OCI-LY1 (cell line): ENCODE measurements around the gene GBA2.

Experiments
- H2AFZ ChIP-seq: fragments of 200-600 bp; sonication (generic), shearing (Covaris generic); 2 replicates; pipeline ENCODE4 v1.6.0; 2014; ENCODE audit warnings: antibody characterized with exemption, mild to moderate bottlenecking, low read length
- H3F3A ChIP-seq: fragments of 200-600 bp; sonication (generic), shearing (Covaris generic); 2 replicates; pipeline ENCODE4 v1.6.0; 2014; ENCODE audit warnings: mild to moderate bottlenecking, antibody characterized with exemption, low read length, moderate library complexity; ENCODE audit not compliant: insufficient read depth
- H3K27ac ChIP-seq: fragments of 200-600 bp; sonication (generic); 2 replicates; pipeline ENCODE4 v1.5.1; 2014; ENCODE audit warnings: low read length, mixed run types, mild to moderate bottlenecking, low read depth; ENCODE audit not compliant: poor library complexity, severe bottlenecking
- H3K27me3 ChIP-seq: fragments of 200-600 bp; sonication (generic); 2 replicates; pipeline ENCODE4 v1.6.0; 2014; ENCODE audit warnings: antibody characterized with exemption, mild to moderate bottlenecking, low read length, moderate library complexity; ENCODE audit not compliant: insufficient read depth
- H3K36me3 ChIP-seq: fragments of 200-600 bp; sonication (generic); 2 replicates; pipeline ENCODE4 v1.6.1; 2014; ENCODE audit warnings: mild to moderate bottlenecking, antibody characterized with exemption, low read length, moderate library complexity, mixed read lengths; ENCODE audit not compliant: insufficient read depth
- H3K4me1 ChIP-seq: fragments of 200-600 bp; sonication (generic); 2 replicates; pipeline ENCODE4 v1.5.1; 2014; ENCODE audit warnings: mild to moderate bottlenecking, low read length, moderate library complexity; ENCODE audit not compliant: insufficient read depth, severe bottlenecking
- H3K4me2 ChIP-seq: fragments of 200-600 bp; sonication (generic), shearing (Covaris generic); 2 replicates; pipeline ENCODE4 v1.6.1; 2014; ENCODE audit warnings: low read length
- H3K4me3 ChIP-seq: fragments of 200-600 bp; sonication (generic); 2 replicates; pipeline ENCODE4 v1.5.1; 2014; ENCODE audit warnings: low read length, low read depth, mild to moderate bottlenecking, mixed read lengths; ENCODE audit not compliant: poor library complexity, severe bottlenecking
- H3K79me2 ChIP-seq: fragments of 200-600 bp; shearing (Covaris generic); 2 replicates; pipeline ENCODE4 v1.6.1; 2016; ENCODE audit warnings: mixed run types, low read length, mixed read lengths; ENCODE audit not compliant: insufficient read depth
- H3K9ac ChIP-seq: fragments of 200-600 bp; sonication (generic), shearing (Covaris generic); 2 replicates; pipeline ENCODE4 v1.6.1; 2014; ENCODE audit warnings: mild to moderate bottlenecking, low read length, mixed read lengths
- H3K9me2 ChIP-seq: fragments of 200-600 bp; sonication (generic), shearing (Covaris generic); 2 replicates; pipeline ENCODE4 v1.6.1; 2014; ENCODE audit warnings: low read depth, mild to moderate bottlenecking, low read length, mixed read lengths
- H3K9me3 ChIP-seq: fragments of 200-600 bp; shearing (Covaris generic); 2 replicates; pipeline ENCODE4 v1.6.1; 2014; ENCODE audit warnings: low read length, mixed read lengths
- H4K20me1 ChIP-seq: fragments of 200-600 bp; sonication (generic), shearing (Covaris generic); 2 replicates; pipeline ENCODE4 v1.6.0; 2016; ENCODE audit warnings: mild to moderate bottlenecking, low read length; ENCODE audit not compliant: insufficient read depth
- CTCF ChIP-seq: fragments of 200-600 bp; sonication (generic), shearing (Covaris generic); IDR thresholded peaks from 2 replicates; pipeline ENCODE4 v1.5.1; 2017; ENCODE audit warnings: mild to moderate bottlenecking, antibody characterized with exemption, low read length, moderate library complexity, mixed read lengths
- EZH2 ChIP-seq: fragments of 200-600 bp; sonication (generic), shearing (Covaris generic); IDR thresholded peaks from 2 replicates; pipeline ENCODE4 v1.8.0; 2017; ENCODE audit warnings: borderline replicate concordance, mixed run types, mild to moderate bottlenecking, antibody characterized with exemption, low read length, moderate library complexity, mixed read lengths

GBA2 gene

GRCh38 chr9:35731415-35732184 lies 17.4 kb downstream of the GBA2 start:
- Histone ChIP-seq H3K9ac (peak overlapping the region; percentile 95), H3F3A (no peaks in the 10 kb centered on the region), H3K79me2 (peaks cover 28% of the 10 kb centered on the region), H3K4me1 (peaks cover 56% of the 10 kb centered on the region), H3K27ac (peak overlapping the region; percentile 71), H2AFZ (no peak overlapping the region), H3K9me2 (no peaks in the 10 kb centered on the region), H3K27me3 (no peaks in the 10 kb centered on the region), H4K20me1 (no peaks in the 10 kb centered on the region), H3K9me3 (no peaks in the 10 kb centered on the region), H3K4me2 (peak overlapping the region; percentile 94), H3K4me3 (peak overlapping the region; percentile 96), H3K36me3 (peaks cover 18% of the 10 kb centered on the region; the same call in 1 of the 2 replicates)
- TF ChIP-seq EZH2, result no peak
- no peak for TF ChIP-seq CTCF

GRCh38 chr9:35730486-35730854 lies 18.6 kb downstream of the GBA2 start:
- peak overlapping the region; percentile 94 for H3K4me2 ChIP-seq
- H3K9me3 ChIP-seq, result no peaks in the 10 kb centered on the region
- H3K36me3 ChIP-seq, result peaks cover 9% of the 10 kb centered on the region; the same call in 1 of the 2 replicates
- no peak overlapping the region for H2AFZ ChIP-seq
- H3K4me3 ChIP-seq, result peak overlapping the region; percentile 96
- H4K20me1 ChIP-seq, result no peaks in the 10 kb centered on the region
- peaks cover 28% of the 10 kb centered on the region for H3K79me2 ChIP-seq
- no peaks in the 10 kb centered on the region for H3K9me2 ChIP-seq
- no peaks in the 10 kb centered on the region for H3F3A ChIP-seq
- peaks cover 56% of the 10 kb centered on the region for H3K4me1 ChIP-seq
- H3K27me3 ChIP-seq, result no peaks in the 10 kb centered on the region
- no peak overlapping the region for H3K27ac ChIP-seq
- peak overlapping the region; percentile 95; the same call in 1 of the 2 replicates for H3K9ac ChIP-seq
- TF ChIP-seq EZH2, result no peak
- no peak for TF ChIP-seq CTCF

- H3K36me3 ChIP-seq, result peaks cover 9% of the 10 kb centered on the region
- H4K20me1 ChIP-seq, result no peaks in the 10 kb centered on the region
- H3K79me2 ChIP-seq, result peaks cover 28% of the 10 kb centered on the region
- peak overlapping the region; percentile 96 for H3K4me3 ChIP-seq
- no peak for TF ChIP-seq EZH2
- peak; percentile 64 for TF ChIP-seq CTCF
- H3K4me2 ChIP-seq, result peak overlapping the region; percentile 94
- no peak overlapping the region for H2AFZ ChIP-seq
- no peaks in the 10 kb centered on the region for H3K9me2 ChIP-seq
- H3K9me3 ChIP-seq, result no peaks in the 10 kb centered on the region
- peaks cover 56% of the 10 kb centered on the region for H3K4me1 ChIP-seq
- H3F3A ChIP-seq, result no peaks in the 10 kb centered on the region
- H3K27me3 ChIP-seq, result no peaks in the 10 kb centered on the region
- H3K27ac ChIP-seq, result no peak overlapping the region
- H3K9ac ChIP-seq, result peak overlapping the region; percentile 0; the same call in 1 of the 2 replicates
Measured at GRCh38 chr9:35729700-35730485, 19.1 kb downstream of the GBA2 start.
